ENCODE results near the gene NFKBIA. TPM values are rescaled to one million over a fixed set of nuclear protein-coding genes. Genes with fewer than 3 reads are reported as not detected.
A peak's percentile ranks its signal among the peaks of the same experiment; 100 is the strongest.

NFKBIA gene
- total RNA-seq, 4 donors from 2014 or later = 210 to 873 (median 358) TPM

GRCh38 chr14:35387219-35387618, 17.3 kb downstream of the NFKBIA start:
- no peak for DNase-seq
- no peak for TF ChIP-seq POLR2A (IDR thresholded peaks at IDR 0.05)
- TF ChIP-seq, protein P1, sequence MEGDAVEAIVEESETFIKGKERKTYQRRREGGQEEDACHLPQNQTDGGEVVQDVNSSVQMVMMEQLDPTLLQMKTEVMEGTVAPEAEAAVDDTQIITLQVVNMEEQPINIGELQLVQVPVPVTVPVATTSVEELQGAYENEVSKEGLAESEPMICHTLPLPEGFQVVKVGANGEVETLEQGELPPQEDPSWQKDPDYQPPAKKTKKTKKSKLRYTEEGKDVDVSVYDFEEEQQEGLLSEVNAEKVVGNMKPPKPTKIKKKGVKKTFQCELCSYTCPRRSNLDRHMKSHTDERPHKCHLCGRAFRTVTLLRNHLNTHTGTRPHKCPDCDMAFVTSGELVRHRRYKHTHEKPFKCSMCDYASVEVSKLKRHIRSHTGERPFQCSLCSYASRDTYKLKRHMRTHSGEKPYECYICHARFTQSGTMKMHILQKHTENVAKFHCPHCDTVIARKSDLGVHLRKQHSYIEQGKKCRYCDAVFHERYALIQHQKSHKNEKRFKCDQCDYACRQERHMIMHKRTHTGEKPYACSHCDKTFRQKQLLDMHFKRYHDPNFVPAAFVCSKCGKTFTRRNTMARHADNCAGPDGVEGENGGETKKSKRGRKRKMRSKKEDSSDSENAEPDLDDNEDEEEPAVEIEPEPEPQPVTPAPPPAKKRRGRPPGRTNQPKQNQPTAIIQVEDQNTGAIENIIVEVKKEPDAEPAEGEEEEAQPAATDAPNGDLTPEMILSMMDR (IDR thresholded peaks at IDR 0.05) = no peak
- Histone ChIP-seq H3K9me3 (no peaks in the 10 kb centered on the region), H3K27ac (peak overlapping the region in 1 of 4 donors; percentile 89), H3K4me3 (no peak overlapping the region), H3K27me3 (no peaks in the 10 kb centered on the region), H3K36me3 (no peaks in the 10 kb centered on the region), H3K4me1 (peaks cover 0 to 32% (median 13%) of the 10 kb centered on the region in 4 donors)

- TF ChIP-seq, protein P1 (IDR thresholded peaks at IDR 0.05) = no peak
- no peak for TF ChIP-seq POLR2A (IDR thresholded peaks at IDR 0.05)
- Histone ChIP-seq H3K27me3 (no peaks in the 10 kb centered on the region), H3K27ac (peak overlapping the region in 2 of 4 donors; percentile 4 to 89)
These were observed 17.9 kb downstream of the NFKBIA start for GRCh38 chr14:35386673-35387125.

DNA sequence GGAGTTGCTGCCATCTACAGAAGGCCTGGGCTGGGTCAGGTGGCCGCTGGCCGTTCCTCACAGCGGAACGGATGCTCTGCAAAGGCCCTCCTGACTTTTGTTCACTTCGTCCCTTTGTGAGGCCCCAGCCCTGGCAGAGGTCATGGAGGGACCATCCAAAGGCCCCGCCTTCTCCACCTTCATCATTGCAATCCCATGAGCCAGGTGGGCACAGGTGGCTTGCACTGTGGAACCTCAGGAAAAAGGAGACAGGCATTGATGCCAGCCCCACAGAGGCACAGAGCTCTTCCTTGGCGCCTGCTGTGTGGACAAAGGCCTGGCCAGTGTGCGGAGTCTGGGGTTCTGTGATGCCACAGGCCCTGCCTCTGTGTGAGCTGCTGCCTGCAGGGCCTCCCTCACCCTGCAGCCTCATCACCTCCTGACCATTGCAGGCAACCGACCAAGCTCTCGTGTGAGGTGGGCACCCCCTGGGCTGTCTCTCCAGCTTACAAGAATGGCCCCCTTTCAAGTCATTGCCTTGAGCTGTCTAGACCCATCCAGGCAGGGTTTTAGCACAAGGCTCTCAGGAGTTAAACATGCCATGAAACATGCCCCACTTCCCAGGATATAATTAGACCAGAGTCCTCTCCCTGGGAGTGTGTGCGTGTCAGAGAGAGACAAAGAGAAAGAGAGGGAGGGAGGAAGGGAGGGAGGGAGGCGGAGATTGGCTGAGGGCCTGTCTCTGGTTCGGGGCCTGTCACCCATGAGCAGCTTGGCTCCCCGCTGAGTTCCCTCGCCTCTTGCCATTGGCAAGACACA, 19.3 kb downstream of the NFKBIA start:
- peak in 2 of 3 donors; percentile 73 to 78 for DNase-seq
- no peak overlapping the region for H3K4me3 ChIP-seq
- TF ChIP-seq, protein P1 (IDR thresholded peaks at IDR 0.05) = no peak
- TF ChIP-seq POLR2A (IDR thresholded peaks at IDR 0.05) = peak in 1 of 2 donors; percentile 39

More at GRCh38 chr14:35386673-35387125, 17.9 kb downstream of the NFKBIA start:
- Histone ChIP-seq H3K4me1 (peaks cover 0 to 32% (median 13%) of the 10 kb centered on the region in 4 donors), H3K36me3 (no peaks in the 10 kb centered on the region), H3K9me3 (no peaks in the 10 kb centered on the region), H3K4me3 (no peak overlapping the region)
- DNase-seq = no peak

GRCh38 chr14:35384455-35385041, 20.0 kb downstream of the NFKBIA start:
- Histone ChIP-seq H3K27me3 (no peaks in the 10 kb centered on the region), H3K36me3 (no peaks in the 10 kb centered on the region), H3K9me3 (no peaks in the 10 kb centered on the region), H3K27ac (peak overlapping the region; percentile 58 to 90 (median 76)), H3K4me1 (peaks cover 0 to 32% (median 13%) of the 10 kb centered on the region in 4 donors), H3K4me3 (no peak overlapping the region)
- peak in 1 of 2 donors; percentile 42 for TF ChIP-seq POLR2A (IDR thresholded peaks at IDR 0.05)
- TF ChIP-seq, protein P1 (IDR thresholded peaks at IDR 0.05) = peak in 4 of 6 experiments; percentile 9 to 69 (median 59)
- peak in 2 of 3 donors; percentile 82 to 87 for DNase-seq

More for the DNA sequence above, 19.3 kb downstream of the NFKBIA start:
- H3K36me3 ChIP-seq = no peaks in the 10 kb centered on the region
- peak overlapping the region; percentile 58 to 90 (median 76) for H3K27ac ChIP-seq
- no peaks in the 10 kb centered on the region for H3K27me3 ChIP-seq
- H3K9me3 ChIP-seq = no peaks in the 10 kb centered on the region
- H3K4me1 ChIP-seq = peaks cover 0 to 32% (median 13%) of the 10 kb centered on the region in 4 donors

DNA sequence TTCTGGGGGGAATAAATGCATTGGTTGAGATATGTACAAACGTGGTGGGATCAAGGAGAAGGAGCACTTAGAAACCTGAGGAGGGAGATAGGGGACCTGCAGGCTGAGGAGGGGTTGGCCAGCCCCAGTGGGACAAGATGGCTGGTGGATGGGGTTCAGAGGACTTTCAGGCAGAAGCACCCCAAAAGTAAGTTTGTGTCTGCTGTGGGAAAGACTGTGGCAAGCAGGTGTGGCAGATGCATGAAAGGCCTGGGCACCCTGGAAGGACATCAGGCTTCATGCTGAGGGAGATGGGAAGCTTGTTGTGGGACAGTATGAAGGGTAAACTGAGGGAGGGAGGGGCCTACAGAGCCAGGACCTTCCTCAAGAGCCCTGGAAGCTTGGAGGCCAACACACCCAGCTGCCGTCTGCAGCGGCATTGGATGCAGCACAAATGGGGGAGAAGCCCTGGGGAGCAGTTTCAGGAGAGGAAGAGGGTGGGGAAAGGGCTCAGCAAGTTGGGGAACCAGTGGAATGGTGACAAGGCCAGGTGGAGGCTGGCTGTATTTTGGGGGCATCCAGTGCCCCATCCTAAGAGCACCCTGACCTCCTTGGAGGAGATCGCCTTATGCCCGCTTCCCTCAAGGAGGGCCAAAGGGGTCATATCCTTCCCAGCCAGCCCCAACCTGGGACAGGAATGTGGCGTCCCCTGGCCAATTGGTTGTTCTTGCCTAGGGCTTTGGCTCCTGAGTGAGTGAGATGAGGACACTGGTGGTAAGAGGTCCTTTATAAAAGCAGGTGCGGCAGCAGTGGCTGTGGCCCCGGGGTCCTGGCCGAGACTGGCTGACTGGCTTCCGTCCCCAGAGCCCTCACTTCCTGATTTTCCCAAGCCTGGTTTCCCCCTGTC, 20.7 kb downstream of the NFKBIA start:
- no peak for DNase-seq
- no peaks in the 10 kb centered on the region for H3K9me3 ChIP-seq
- no peak overlapping the region for H3K4me3 ChIP-seq
- TF ChIP-seq, protein P1 (IDR thresholded peaks at IDR 0.05) = no peak
- no peak for TF ChIP-seq POLR2A (IDR thresholded peaks at IDR 0.05)
- peaks cover 0 to 32% (median 13%) of the 10 kb centered on the region in 4 donors for H3K4me1 ChIP-seq
- no peaks in the 10 kb centered on the region for H3K27me3 ChIP-seq
- no peaks in the 10 kb centered on the region for H3K36me3 ChIP-seq
- peak overlapping the region; percentile 58 to 90 (median 76) for H3K27ac ChIP-seq

Data from Peyer's patch (tissue), 4 donors.